ENCODE measurements around the gene GALNT9.

DNA sequence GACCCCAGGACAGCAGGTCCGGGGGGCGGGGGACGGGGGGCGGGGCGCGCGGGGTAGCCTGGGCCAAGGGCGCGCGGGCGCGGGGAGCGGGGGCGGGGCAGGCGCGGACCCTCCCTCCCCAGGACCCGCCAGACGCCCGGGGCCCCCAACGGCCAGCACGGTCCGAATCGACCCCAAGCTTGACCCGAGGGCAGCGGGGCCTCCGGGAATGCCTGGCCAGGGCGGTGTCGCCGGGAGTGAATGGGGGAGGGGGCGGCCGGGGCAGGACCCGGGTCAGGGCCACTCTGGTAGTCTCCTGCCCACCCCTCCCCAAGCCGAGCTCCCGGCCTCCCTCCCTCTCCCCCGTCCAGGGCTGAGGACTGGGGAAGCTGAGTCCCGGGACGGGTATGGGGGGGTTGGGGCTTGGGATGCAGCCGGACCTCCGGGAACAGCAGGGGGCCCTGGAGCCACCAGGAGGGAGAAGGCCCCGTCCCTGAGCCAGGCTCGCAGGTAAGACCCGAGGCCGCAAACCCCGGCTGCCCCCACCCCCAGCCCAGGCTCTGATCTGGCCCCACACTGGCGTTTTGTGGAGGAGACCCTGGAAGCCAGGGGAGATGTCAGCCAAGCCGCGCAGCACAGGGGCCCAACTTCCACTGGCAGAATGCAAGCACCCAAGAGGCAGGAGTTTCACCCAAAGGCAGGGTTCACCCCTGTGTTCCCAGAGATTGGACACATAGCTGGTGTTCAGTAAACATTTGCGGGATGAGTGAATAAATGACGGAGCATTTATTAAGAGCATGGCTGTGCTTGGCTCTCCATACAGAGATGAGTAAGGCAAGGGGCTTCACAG lies 545 bp upstream of the GALNT9 start:
- TF ChIP-seq, protein P1, sequence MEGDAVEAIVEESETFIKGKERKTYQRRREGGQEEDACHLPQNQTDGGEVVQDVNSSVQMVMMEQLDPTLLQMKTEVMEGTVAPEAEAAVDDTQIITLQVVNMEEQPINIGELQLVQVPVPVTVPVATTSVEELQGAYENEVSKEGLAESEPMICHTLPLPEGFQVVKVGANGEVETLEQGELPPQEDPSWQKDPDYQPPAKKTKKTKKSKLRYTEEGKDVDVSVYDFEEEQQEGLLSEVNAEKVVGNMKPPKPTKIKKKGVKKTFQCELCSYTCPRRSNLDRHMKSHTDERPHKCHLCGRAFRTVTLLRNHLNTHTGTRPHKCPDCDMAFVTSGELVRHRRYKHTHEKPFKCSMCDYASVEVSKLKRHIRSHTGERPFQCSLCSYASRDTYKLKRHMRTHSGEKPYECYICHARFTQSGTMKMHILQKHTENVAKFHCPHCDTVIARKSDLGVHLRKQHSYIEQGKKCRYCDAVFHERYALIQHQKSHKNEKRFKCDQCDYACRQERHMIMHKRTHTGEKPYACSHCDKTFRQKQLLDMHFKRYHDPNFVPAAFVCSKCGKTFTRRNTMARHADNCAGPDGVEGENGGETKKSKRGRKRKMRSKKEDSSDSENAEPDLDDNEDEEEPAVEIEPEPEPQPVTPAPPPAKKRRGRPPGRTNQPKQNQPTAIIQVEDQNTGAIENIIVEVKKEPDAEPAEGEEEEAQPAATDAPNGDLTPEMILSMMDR (IDR thresholded peaks at IDR 0.05; ENCODE audit: poor library complexity, severe bottlenecking), result no peak
- TF ChIP-seq MXI1 (conservative IDR thresholded peaks at IDR 0.05; ENCODE audit: poor library complexity, severe bottlenecking), result no peak
